ENCODE measurements around the gene CCL22.

CCL22 gene

DNA sequence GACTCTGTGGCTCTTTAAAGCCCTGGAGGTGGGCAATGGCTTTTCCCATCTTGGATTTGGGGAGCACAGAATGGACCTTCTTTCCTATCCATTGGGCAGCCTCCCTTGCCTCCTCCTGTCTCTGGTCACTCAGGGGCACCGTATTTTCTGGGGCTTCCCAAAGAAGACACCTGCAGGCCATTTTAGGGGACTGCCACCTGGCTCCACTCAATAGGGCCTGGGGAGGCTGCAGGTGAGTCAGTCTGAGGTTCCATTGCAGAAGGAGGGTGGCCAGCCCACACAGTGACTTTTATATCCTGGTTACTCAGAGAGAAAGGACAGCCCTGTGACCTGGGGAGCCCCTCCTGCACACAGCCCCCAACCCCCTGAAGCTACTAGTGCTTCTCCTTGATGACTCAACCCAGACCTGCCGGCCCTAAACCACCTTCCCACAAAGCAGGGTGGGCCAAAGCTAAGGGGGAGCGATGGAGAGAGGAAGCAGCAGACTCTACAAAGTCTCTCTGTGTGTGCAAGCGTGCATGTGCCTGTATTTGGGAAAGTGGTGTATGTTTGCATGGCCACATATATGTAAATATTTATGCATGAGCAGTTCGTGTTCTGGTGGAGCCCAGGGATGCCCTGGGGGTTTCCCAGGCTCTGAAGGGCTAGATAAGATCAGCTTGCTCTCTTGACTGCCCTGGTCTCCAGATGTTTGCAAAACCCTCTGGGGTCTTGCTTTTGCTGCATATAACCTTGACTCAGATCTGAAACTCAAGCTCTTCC lies 18.7 kb downstream of the CCL22 start:
- peak; percentile 43 to 50 for DNase-seq

- DNase-seq = no peak
These were observed 21.0 kb downstream of the CCL22 start for GRCh38 chr16:57379579-57379978.

DNA sequence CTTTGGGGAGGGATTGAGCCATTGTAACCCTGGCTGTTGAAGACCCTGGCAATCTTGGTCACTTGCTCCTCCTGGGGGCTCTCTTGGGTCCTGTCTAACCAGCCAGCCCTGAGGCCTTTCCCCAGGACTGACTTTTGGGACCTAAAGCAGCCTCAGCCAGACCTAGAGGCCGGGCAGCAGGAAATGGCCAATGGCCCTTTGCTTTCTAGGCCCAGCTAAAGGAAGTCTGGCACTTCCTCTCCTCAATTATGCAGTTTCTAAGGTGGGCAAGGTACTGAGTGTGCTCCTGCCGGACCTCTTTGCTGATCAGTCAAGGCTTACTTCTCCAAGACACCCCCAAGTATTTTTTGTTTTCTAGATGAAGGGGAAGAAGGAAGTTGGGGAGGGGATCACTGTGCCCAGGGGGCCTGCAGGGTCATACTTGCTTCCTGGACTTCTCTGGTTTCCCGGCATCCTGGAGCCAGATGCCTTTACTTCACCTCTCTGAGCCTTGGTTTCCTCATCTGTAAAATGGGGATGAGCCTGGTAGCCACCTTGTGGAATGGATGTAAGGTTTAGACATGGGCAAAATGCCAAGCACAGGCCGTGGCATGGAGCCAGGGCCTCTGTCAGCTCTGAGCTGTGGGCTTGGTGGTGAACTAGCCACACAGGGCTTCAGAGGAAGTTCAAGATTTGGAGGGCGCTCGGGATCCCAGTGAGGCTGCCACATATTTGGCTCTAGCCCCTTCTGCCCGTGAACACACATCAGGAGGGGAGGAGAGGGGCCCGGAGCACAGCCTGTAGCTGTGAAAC lies 22.3 kb downstream of the CCL22 start:
- peak in 1 of 2 experiments; percentile 26 for DNase-seq

- no peak for DNase-seq
These were observed 23.4 kb downstream of the CCL22 start for GRCh38 chr16:57381791-57382534.

DNA sequence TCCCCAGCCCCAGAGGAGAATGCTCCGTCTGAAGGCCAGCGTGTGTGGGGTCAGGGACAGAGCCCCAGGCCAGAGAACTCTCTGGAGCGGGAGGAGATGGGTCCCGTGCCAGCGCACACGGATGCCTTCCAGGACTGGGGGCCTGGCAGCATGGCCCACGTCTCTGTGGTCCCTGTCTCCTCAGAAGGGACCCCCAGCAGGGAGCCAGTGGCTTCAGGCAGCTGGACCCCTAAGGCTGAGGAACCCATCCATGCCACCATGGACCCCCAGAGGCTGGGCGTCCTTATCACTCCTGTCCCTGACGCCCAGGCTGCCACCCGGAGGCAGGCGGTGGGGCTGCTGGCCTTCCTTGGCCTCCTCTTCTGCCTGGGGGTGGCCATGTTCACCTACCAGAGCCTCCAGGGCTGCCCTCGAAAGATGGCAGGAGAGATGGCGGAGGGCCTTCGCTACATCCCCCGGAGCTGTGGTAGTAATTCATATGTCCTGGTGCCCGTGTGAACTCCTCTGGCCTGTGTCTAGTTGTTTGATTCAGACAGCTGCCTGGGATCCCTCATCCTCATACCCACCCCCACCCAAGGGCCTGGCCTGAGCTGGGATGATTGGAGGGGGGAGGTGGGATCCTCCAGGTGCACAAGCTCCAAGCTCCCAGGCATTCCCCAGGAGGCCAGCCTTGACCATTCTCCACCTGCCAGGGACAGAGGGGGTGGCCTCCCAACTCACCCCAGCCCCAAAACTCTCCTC lies 24.1 kb downstream of the CCL22 start:
- DNase-seq = no peak

DNA sequence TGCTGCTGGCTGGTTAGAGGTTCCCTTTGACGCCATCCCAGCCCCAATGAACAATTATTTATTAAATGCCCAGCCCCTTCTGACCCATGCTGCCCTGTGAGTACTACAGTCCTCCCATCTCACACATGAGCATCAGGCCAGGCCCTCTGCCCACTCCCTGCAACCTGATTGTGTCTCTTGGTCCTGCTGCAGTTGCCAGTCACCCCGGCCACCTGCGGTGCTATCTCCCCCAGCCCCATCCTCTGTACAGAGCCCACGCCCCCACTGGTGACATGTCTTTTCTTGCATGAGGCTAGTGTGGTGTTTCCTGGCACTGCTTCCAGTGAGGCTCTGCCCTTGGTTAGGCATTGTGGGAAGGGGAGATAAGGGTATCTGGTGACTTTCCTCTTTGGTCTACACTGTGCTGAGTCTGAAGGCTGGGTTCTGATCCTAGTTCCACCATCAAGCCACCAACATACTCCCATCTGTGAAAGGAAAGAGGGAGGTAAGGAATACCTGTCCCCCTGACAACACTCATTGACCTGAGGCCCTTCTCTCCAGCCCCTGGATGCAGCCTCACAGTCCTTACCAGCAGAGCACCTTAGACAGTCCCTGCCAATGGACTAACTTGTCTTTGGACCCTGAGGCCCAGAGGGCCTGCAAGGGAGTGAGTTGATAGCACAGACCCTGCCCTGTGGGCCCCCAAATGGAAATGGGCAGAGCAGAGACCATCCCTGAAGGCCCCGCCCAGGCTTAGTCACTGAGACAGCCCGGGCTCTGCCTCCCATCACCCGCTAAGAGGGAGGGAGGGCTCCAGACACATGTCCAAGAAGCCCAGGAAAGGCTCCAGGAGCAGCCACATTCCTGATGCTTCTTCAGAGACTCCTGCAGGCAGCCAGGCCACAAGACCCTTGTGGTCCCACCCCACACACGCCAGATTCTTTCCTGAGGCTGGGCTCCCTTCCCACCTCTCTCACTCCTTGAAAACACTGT lies 25.0 kb downstream of the CCL22 start:
- no peak for DNase-seq

- no peak for DNase-seq
These were observed 25.9 kb downstream of the CCL22 start for GRCh38 chr16:57384248-57385070.

GRCh38 chr16:57385083-57385482 lies 26.5 kb downstream of the CCL22 start:
- no peak for DNase-seq

- DNase-seq = no peak
These were observed 27.9 kb downstream of the CCL22 start for GRCh38 chr16:57386381-57386951.

- no peak for DNase-seq
These were observed 29.2 kb downstream of the CCL22 start for GRCh38 chr16:57387598-57388354.

- DNase-seq = no peak
These were observed 29.9 kb downstream of the CCL22 start for GRCh38 chr16:57388359-57389086.

GRCh38 chr16:57389087-57389468 lies 30.5 kb downstream of the CCL22 start:
- DNase-seq = no peak

GRCh38 chr16:57390636-57391295 lies 32.2 kb downstream of the CCL22 start:
- DNase-seq = no peak

- DNase-seq = no peak
These were observed 32.7 kb downstream of the CCL22 start for GRCh38 chr16:57391300-57391699.

GRCh38 chr16:57391708-57392107 lies 33.1 kb downstream of the CCL22 start:
- no peak for DNase-seq

GRCh38 chr16:57392694-57393093 lies 34.1 kb downstream of the CCL22 start:
- no peak for DNase-seq

- no peak for DNase-seq
These were observed 35.9 kb downstream of the CCL22 start for GRCh38 chr16:57394444-57394843.

GRCh38 chr16:57395026-57395425 lies 36.4 kb downstream of the CCL22 start:
- DNase-seq = no peak

All from activated CD4-positive, alpha-beta T cell treated with anti-CD3 and anti-CD28 coated beads, Interleukin-2, amount 50 U/mL, for 48 hours (primary cell).